B cell (primary cell): ENCODE results near the gene TBC1D4.

Experiments used
- EZH2 ChIP-seq: IDR thresholded peaks from 2 replicates; pipeline ENCODE4 v1.6.1; 2012; ENCODE audit warnings: borderline replicate concordance, low read depth, mild to moderate bottlenecking, moderate library complexity, low read length; ENCODE audit not compliant: insufficient read depth, poor library complexity, severe bottlenecking
- TF ChIP-seq, protein P1 (sequence below): fragments of 200-600 bp; IDR thresholded peaks from one replicate; pipeline ENCODE4 v1.8.0; 2022; ENCODE audit warnings: antibody characterized with exemption, mild to moderate bottlenecking

DNA sequence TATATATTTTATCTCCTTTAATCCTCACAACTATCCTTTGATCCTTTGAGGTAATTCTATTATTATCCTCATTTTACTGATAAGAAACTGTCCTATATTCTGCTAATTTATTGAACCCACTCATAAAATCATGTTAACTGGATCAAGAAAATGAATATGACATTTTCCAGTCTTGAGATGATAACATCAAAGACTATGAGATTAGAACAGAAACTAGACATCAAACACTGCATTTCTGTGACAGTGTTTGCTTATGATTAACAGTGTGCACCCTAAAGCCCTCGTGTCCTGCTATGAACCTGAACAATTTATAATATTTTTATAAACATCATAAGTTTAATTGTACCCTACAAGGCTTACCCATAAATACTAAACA is 96.3 kb downstream of the TBC1D4 start:
- TF ChIP-seq, protein P1, sequence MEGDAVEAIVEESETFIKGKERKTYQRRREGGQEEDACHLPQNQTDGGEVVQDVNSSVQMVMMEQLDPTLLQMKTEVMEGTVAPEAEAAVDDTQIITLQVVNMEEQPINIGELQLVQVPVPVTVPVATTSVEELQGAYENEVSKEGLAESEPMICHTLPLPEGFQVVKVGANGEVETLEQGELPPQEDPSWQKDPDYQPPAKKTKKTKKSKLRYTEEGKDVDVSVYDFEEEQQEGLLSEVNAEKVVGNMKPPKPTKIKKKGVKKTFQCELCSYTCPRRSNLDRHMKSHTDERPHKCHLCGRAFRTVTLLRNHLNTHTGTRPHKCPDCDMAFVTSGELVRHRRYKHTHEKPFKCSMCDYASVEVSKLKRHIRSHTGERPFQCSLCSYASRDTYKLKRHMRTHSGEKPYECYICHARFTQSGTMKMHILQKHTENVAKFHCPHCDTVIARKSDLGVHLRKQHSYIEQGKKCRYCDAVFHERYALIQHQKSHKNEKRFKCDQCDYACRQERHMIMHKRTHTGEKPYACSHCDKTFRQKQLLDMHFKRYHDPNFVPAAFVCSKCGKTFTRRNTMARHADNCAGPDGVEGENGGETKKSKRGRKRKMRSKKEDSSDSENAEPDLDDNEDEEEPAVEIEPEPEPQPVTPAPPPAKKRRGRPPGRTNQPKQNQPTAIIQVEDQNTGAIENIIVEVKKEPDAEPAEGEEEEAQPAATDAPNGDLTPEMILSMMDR, result no peak
- TF ChIP-seq EZH2, result no peak
